GM18907 (cell line): Measurements from ENCODE around the gene EDEM3.

Experiments
- ATAC-seq: cut with Tn5 transposase; IDR thresholded peaks from one replicate; pipeline ENCODE4 v1.9.1; 2021; ENCODE audit warnings: mild to moderate bottlenecking, moderate library complexity; ENCODE audit not compliant: unreplicated experiment

EDEM3 gene

DNA sequence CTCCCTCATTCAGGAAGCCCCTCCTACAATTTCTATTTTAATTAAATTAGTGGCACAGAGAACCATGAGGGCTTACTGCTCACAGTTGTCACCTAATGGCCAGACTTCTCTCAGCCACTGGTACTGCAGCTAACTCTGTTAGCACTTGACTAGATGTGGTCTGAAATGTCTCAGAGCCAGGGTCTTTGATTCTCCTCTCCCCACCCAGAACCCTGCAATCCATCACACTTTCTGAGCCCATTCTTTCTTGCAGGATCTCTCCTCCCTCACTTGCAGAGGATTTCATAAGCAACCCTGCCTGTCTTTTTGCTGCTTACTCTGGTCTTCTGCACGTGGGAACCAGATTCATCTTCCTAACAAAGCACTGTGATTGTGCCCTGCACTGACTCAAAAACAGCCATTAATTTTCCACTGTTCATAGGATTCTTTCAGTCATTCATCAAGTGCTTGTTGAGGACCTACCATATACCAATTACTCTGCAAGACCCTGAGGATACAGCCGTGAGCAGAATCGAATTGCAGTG lies 108.4 kb downstream of the EDEM3 start:
- no peak for ATAC-seq

DNA sequence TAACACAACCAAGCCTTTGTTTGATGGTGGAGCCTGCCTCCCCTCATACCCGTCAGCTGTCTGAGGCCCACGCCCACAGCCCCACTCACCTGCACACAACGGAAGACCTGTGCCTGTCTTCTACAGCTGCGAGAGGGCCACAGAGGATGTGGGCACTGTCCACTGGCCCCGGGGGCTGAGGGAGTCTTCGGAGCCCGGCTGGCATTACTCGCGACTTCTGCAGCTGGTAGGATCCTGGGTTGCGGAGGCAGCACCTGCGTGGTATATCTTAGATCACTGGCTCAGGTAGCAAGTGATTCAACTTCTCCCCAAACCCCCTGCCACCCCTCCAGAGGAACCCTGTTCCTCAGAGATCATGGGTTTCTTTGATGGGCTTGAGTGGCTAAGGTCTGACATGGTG lies 109.9 kb downstream of the EDEM3 start:
- ATAC-seq = no peak

GRCh38 chr1:184643661-184644060 lies 111.0 kb downstream of the EDEM3 start:
- ATAC-seq = no peak

- no peak for ATAC-seq
Measured at GRCh38 chr1:184641894-184642293, 112.8 kb downstream of the EDEM3 start.

GRCh38 chr1:184640505-184640904 lies 114.2 kb downstream of the EDEM3 start:
- no peak for ATAC-seq
